K562 (cell line): ENCODE results near the gene LTBP4. TPM values are rescaled to one million over a fixed set of nuclear protein-coding genes. Genes with fewer than 3 reads are reported as not detected.

Experiments
- ETV5 ChIP-seq: sonication (generic); formaldehyde crosslinking; IDR thresholded peaks from 2 replicates; pipeline ENCODE4 v1.4.0; 2020; ENCODE audit warnings: low read depth, mild to moderate bottlenecking, missing genetic modification reagents
- ILK ChIP-seq: fragments of 450-650 bp; IDR thresholded peaks from 2 replicates; pipeline ENCODE4 v1.6.1; 2016; ENCODE audit warnings: missing genetic modification characterization, low read depth, mild to moderate bottlenecking, missing compliant biosample characterization, moderate library complexity, borderline replicate concordance
- MAFF ChIP-seq: IDR thresholded peaks from 2 replicates; pipeline ENCODE4 v1.6.1; 2012; ENCODE audit warnings: low read length, improper control_type of control experiment
- MTA3 ChIP-seq: fragments of 450-650 bp; formaldehyde crosslinking; IDR thresholded peaks from 2 replicates; pipeline ENCODE4 v1.6.1; 2017; ENCODE audit warnings: mild to moderate bottlenecking, borderline replicate concordance
- NR0B1 ChIP-seq: fragments of 450-650 bp; IDR thresholded peaks from one replicate; pipeline ENCODE4 v1.6.1; 2018; ENCODE audit warnings: mild to moderate bottlenecking, moderate library complexity; ENCODE audit not compliant: partially characterized antibody
- POLR2H ChIP-seq: IDR thresholded peaks from 2 replicates; pipeline ENCODE4 v1.6.1; 2016; ENCODE audit warnings: missing genetic modification characterization, low read depth, mild to moderate bottlenecking, control low read depth, missing compliant biosample characterization, moderate library complexity
- ZNF277 ChIP-seq: fragments of 250-450 bp; sonication (Bioruptor Pico); IDR thresholded peaks from 2 replicates; pipeline ENCODE4 v1.8.0; 2022; ENCODE audit warnings: inconsistent platforms, mild to moderate bottlenecking, moderate library complexity, borderline replicate concordance
- ZNF316 ChIP-seq: fragments of 450-650 bp; IDR thresholded peaks from 2 replicates; pipeline ENCODE4 v1.6.1; 2016
- polyA plus RNA-seq, 8 experiments: library from polyadenylated mRNA; depleted of rRNA in 4 of 8; stranded (reverse) in 5 of 8; unstranded in 3 of 8; fragments of >200 nt; fragmentation: Nextera tagmentation in 2 of 8; fragmentation: Illumina TruSeq in 1 of 8; extraction: Ambion mirVana in 2 of 8; extraction: Trizol in 1 of 8; gene quantifications; 2 replicates each; pipeline versions ENCODE4 v1.2.1 to v1.2.3, GENCODE V29; 2011 to 2014; ENCODE audit warnings: inconsistent platforms in 1 of 8, missing spikeins in 1 of 8
- total RNA-seq, 7 experiments: library from RNA; depleted of rRNA in 6 of 7; stranded (reverse); fragments of >200 nt in 6 of 7; fragmentation: Illumina TruSeq in 2 of 7; extraction: Trizol in 2 of 7; gene quantifications; 2 replicates each; pipeline versions ENCODE4 v1.2.1 to v1.2.3, GENCODE V29; 2011 to 2021; ENCODE audit warnings: low replicate concordance in 1 of 7
- TF ChIP-seq, protein P1 (sequence below), 2 experiments: fragments of 450-650 bp in 1 of 2; sonication (generic) in 1 of 2; formaldehyde crosslinking in 1 of 2; IDR thresholded peaks; 2 replicates each; pipeline versions ENCODE4 v1.7.1 to v1.9.0; 2016 to 2022; ENCODE audit warnings: inconsistent platforms in 1 of 2, mild to moderate bottlenecking in 1 of 2, missing genetic modification reagents in 1 of 2
- TF ChIP-seq, protein P2 (sequence below): IDR thresholded peaks from 3 replicates; pipeline ENCODE4 v1.6.1; 2011; ENCODE audit warnings: borderline replicate concordance, mild to moderate bottlenecking, moderate library complexity; ENCODE audit not compliant: insufficient read length; ENCODE audit errors: extremely low read depth

LTBP4 gene
- total and polyA plus RNA-seq, 9 of the 15 experiments (the other 6 are each of a cell fraction or from before 2014, with no cell fraction given), result 0.35 to 160 (median 31.6) TPM

GRCh38 chr19:40576585-40577451 lies 24.4 kb upstream of the LTBP4 start, which contains the start of gene SHKBP1 (continued):
- TF ChIP-seq, protein P1, sequence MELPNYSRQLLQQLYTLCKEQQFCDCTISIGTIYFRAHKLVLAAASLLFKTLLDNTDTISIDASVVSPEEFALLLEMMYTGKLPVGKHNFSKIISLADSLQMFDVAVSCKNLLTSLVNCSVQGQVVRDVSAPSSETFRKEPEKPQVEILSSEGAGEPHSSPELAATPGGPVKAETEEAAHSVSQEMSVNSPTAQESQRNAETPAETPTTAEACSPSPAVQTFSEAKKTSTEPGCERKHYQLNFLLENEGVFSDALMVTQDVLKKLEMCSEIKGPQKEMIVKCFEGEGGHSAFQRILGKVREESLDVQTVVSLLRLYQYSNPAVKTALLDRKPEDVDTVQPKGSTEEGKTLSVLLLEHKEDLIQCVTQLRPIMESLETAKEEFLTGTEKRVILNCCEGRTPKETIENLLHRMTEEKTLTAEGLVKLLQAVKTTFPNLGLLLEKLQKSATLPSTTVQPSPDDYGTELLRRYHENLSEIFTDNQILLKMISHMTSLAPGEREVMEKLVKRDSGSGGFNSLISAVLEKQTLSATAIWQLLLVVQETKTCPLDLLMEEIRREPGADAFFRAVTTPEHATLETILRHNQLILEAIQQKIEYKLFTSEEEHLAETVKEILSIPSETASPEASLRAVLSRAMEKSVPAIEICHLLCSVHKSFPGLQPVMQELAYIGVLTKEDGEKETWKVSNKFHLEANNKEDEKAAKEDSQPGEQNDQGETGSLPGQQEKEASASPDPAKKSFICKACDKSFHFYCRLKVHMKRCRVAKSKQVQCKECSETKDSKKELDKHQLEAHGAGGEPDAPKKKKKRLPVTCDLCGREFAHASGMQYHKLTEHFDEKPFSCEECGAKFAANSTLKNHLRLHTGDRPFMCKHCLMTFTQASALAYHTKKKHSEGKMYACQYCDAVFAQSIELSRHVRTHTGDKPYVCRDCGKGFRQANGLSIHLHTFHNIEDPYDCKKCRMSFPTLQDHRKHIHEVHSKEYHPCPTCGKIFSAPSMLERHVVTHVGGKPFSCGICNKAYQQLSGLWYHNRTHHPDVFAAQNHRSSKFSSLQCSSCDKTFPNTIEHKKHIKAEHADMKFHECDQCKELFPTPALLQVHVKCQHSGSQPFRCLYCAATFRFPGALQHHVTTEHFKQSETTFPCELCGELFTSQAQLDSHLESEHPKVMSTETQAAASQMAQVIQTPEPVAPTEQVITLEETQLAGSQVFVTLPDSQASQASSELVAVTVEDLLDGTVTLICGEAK (IDR thresholded peaks at IDR 0.05), result peak; percentile 78
- TF ChIP-seq, protein P1 (CRISPR knock-in tag; IDR thresholded peaks at IDR 0.05), result no peak
- TF ChIP-seq ILK (tag) (no peak), ETV5 (CRISPR knock-in tag) (no peak), ZNF316 (no peak), MTA3 (peak; percentile 57; the same call in 1 of the 2 replicates), NR0B1 (no peak), MAFF (no peak), ZNF277 (CRISPR knock-in tag) (no peak), POLR2H (tag) (no peak)
- TF ChIP-seq, protein P2, sequence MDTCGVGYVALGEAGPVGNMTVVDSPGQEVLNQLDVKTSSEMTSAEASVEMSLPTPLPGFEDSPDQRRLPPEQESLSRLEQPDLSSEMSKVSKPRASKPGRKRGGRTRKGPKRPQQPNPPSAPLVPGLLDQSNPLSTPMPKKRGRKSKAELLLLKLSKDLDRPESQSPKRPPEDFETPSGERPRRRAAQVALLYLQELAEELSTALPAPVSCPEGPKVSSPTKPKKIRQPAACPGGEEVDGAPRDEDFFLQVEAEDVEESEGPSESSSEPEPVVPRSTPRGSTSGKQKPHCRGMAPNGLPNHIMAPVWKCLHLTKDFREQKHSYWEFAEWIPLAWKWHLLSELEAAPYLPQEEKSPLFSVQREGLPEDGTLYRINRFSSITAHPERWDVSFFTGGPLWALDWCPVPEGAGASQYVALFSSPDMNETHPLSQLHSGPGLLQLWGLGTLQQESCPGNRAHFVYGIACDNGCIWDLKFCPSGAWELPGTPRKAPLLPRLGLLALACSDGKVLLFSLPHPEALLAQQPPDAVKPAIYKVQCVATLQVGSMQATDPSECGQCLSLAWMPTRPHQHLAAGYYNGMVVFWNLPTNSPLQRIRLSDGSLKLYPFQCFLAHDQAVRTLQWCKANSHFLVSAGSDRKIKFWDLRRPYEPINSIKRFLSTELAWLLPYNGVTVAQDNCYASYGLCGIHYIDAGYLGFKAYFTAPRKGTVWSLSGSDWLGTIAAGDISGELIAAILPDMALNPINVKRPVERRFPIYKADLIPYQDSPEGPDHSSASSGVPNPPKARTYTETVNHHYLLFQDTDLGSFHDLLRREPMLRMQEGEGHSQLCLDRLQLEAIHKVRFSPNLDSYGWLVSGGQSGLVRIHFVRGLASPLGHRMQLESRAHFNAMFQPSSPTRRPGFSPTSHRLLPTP, result no peak
